HG02588 (cell line): Measurements from ENCODE around the gene TEX53.

Source experiments
- ATAC-seq: cut with Tn5 transposase; IDR thresholded peaks from one replicate; pipeline ENCODE4 v1.9.1; 2021; ENCODE audit warnings: mild to moderate bottlenecking, moderate library complexity; ENCODE audit not compliant: unreplicated experiment

Gene TEX53

DNA sequence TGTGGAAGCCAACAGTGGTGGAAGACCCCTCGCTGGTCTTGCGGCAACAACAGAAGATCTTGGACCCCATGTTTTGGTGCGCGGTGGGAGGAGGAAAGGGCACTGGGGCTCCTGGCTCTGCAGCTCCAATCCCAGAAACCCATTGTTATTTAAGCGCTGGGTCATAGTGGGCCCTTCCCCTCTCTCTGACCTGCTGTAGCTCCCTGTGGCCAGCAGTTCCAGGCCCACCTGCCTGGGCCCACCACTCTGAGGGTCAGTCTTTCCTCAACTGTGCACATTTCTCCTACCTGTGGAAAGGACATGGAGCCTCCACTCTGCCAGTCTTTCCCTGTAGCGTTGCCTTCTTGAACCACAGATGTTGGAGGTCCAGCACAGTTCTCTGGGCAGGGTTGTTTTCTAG is at the start of gene TEX53:
Gene TEX53 (minus strand): TSS at position 101 of the 400 bp plus-strand sequence. CDS start 31 bp downstream, at position 70.
- ATAC-seq = no peak

DNA sequence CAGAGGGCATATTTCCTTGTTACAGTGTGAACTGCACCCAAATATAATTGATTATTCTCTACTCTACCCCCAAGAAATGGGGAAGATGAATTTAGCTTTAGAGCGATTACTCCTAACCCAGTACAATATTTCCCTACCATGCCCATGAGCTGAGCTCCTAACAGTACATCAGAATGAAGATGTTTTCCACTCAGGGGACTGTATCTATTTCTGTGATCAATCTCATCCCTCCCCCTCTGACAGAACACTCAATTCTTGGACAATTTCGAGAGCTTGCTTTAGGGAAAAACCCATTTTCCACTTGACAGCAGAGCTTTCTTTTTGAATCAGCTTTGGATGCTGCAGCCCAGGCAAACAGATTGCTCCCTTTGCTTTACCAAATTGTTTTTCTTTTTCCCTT is 49.1 kb upstream of the TEX53 start:
- no peak for ATAC-seq

DNA sequence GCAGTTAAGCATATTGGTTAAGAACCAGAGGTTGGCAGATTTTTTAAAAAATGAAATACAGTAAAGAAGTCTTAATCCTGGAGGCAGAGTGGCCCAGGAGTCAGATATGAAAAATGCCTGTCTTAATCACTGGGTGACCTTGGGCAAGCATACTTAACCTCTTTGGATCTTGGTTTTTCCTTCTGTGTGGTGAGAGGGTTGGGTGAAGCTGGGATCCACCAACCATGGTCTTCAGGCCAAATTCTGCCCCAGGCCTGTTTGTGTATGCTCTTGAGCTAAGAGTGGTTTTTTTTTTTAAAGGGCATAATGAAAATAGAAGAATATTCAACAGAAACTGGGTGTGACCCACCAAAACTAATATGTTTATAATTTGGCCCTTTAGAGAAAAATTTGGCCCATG is 44.4 kb upstream of the TEX53 start:
- no peak for ATAC-seq

DNA sequence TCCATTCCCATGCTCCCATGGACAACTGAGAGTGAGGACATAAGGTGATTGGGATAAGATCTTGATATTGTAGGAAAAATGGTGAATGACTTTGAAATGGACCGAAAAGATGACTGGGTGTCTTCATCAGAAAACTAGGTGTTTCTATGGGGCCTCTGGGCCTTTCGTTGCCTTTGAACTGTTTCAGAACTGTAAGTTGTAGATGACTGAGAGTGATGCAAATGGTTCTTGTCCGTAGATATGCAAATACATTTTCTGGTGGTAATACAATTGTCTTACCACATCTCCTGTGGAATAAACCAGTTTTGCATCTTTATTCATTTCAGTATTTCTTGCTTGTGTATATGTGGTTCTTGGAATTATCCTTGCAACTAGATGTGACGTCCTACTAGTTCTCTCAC is 40.3 kb upstream of the TEX53 start:
- ATAC-seq = peak; percentile 47

- peak; percentile 65 for ATAC-seq
Observed at GRCh38 chr9:114696814-114697544, 39.4 kb upstream of the TEX53 start.

- ATAC-seq = no peak
Observed at GRCh38 chr9:114695948-114696347, 38.3 kb upstream of the TEX53 start.

DNA sequence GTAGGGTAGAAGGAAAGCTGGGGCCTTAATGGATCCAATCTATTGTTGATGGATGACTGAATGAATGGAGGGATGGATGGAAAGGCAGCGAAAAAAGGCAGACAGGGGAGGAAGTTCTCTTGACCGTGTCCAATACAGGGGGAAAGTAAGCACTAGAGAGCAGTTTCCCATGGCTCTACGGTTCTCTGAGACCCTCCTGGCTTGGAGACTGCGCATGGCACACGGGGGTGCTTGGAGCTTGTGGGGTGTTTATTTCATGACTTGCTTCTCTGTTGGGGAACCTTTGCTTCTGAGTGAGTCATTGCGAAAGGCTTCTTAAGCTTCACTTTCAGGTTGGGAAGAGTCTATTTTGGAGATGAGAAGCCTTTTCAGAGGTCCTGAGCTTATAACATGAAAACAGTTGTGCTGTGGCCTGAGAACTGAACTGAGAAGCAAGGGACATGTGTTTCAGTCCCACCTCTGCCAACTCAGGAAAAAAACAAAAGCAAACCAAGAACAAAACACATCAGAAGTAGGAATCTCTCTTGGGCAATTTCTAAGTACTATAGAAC is 37.2 kb upstream of the TEX53 start:
- peak; percentile 28 for ATAC-seq

GRCh38 chr9:114694146-114694545 is 36.5 kb upstream of the TEX53 start:
- no peak for ATAC-seq

GRCh38 chr9:114693248-114693855 is 35.7 kb upstream of the TEX53 start:
- ATAC-seq = no peak

DNA sequence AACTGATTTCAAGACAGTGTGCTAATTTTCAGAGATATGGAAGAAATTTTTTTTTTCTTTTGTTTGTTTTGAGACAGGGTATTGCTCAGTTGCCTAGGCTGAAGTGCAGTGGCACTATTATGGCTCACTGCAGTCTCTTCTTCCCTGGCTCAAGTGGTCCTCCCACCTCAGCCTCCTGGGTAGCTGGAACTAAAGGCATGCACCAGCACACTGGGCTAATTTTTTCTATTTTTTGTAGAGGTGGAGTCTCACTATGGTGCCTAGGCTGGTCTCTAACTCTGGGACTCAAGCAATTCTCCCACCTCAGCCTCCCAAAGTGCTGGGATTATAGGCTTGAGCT is 34.3 kb upstream of the TEX53 start:
- ATAC-seq = no peak

DNA sequence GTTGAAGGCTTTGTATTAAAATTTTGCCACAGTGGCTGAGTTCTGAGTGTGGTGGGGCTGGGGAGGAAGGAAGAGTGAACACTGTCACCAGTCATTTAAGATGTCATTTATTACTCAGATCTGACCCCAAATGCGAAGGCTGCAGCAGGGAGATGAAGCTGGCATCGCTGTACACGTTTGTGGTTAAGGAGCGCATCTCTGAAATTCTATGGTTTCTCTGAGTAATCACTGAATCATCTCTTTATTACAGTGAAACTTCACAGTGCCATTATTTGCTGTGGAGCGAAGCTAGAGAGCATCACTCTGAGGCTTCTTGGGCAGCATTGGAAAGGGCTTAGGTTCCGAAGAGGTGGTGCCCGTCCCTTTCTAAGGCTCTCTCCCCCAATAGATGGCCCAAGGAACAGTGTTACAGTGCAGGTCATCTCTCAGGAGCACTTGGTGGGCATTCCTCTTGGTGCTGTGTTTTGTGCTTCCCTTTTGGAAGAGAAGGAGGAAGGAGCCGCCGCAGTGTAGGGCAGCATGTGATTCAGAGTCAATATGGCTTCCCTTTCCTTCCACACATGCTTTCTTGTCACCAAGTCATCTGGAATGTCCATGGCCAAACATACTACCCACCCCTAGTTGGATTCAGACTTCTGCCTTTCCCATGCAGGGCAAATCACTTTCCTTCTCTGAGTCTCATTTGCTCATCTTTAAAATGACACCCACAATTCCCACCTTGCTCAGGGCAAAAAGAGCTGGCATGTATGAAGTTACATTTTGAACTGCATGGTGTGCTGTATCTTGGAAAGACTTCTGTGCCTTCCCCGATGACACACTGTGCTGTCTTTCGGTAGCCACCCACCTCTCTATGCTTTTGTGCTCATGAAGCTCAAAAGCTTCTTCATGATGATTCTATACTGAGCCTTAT is 33.7 kb upstream of the TEX53 start:
- ATAC-seq = peak; percentile 63

DNA sequence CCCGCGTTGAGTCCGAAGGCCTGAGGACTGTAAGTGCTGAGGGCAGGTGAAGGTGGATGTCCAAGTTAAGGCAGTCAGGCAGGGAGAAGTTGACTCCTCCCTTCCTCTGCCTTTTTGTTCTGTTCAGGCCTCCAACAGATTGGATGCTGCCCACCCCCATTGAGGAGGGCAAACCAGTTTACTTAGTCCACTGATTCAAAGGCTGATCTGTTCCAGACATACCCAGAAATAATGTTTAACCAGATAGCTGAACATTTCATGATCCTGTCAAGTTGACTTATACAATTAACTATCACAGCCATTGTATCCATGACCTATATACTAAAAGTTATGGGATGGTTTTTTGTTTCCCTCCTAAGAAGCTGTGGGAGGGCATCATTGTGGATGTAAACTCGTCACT is 32.7 kb upstream of the TEX53 start:
- no peak for ATAC-seq

GRCh38 chr9:114689813-114690212 is 32.2 kb upstream of the TEX53 start:
- no peak for ATAC-seq

GRCh38 chr9:114688909-114689610 is 31.5 kb upstream of the TEX53 start:
- no peak for ATAC-seq

- no peak for ATAC-seq
Observed at GRCh38 chr9:114688379-114688778, 30.8 kb upstream of the TEX53 start.

DNA sequence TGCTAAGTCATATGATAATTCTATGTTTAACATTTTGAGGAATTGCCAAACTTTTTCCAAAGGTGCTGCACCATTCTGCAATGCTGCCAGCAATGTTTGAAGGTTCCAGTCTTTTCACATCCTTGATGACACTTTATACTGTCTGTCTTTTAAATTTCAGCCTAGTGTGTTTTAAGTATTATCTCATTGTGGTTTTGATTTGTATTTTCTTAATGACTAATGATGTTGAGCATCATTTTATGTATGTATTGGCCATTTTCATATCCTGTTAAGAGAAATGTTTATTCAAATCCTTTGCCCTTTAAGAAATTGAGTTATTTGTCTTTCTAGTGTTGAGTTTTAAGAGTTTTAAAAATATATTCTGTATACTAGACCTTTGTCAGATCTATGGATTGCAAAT is 29.4 kb upstream of the TEX53 start:
- ATAC-seq = no peak

DNA sequence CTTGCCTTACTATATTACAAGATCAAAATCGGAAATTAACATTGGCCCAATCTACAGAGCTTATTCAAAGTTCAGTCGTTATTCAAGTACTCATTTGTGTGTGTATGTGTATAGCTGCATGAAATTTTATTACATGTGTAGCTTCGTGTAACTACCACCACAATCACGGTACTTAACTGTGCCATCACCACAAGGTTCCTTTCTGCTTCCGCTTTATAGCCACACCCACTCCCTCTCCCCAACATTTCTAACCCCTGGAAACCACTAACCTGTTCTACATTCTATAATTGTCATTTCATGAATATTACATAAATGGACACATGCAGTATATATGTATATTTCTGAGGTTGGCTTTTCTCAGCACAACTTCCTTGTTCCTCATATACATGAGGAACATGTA is 28.3 kb upstream of the TEX53 start:
- ATAC-seq = no peak

DNA sequence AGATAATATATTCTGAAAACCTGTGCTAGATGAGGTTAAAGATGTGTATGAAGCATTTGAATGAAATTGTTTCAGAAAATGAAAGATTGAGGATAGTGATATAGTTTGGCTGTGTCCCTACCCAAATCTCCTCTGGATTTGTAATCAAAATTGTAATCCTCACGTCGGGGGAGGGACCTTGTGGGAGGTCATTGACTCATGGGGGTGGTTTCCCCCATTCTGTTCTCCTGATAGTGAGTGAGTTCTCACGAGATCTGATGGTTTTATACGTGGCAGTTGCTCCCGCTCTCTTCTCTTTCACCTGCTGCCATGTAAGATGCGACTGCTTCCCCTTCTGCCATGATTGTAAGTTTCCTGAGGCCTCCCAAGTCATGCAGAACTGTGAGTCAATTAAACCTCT is 26.4 kb upstream of the TEX53 start:
- ATAC-seq = no peak

- ATAC-seq = no peak
Observed at GRCh38 chr9:114682846-114683245, 25.2 kb upstream of the TEX53 start.

GRCh38 chr9:114681594-114682332 is 24.2 kb upstream of the TEX53 start, which contains the start of gene TEX48:
TSS of gene TEX48 (minus strand) at chr9:114682192. CDS start at chr9:114671723, 10,469 bp downstream.
- peak; percentile 88 for ATAC-seq
